Non-pigmented ciliary epithelial cell (primary cell): ENCODE measurements around the gene ARSA.
"Not testable (repeated sequence)": the region's sequence is repeated elsewhere in the genome, so short reads cannot be mapped to it uniquely, and the experiment has no call there.

Experiments
- DNase-seq: peaks from one replicate; pipeline ENCODE4 v3.0.0-alpha.2; 2010; ENCODE audit warnings: low read depth

ARSA gene

DNA sequence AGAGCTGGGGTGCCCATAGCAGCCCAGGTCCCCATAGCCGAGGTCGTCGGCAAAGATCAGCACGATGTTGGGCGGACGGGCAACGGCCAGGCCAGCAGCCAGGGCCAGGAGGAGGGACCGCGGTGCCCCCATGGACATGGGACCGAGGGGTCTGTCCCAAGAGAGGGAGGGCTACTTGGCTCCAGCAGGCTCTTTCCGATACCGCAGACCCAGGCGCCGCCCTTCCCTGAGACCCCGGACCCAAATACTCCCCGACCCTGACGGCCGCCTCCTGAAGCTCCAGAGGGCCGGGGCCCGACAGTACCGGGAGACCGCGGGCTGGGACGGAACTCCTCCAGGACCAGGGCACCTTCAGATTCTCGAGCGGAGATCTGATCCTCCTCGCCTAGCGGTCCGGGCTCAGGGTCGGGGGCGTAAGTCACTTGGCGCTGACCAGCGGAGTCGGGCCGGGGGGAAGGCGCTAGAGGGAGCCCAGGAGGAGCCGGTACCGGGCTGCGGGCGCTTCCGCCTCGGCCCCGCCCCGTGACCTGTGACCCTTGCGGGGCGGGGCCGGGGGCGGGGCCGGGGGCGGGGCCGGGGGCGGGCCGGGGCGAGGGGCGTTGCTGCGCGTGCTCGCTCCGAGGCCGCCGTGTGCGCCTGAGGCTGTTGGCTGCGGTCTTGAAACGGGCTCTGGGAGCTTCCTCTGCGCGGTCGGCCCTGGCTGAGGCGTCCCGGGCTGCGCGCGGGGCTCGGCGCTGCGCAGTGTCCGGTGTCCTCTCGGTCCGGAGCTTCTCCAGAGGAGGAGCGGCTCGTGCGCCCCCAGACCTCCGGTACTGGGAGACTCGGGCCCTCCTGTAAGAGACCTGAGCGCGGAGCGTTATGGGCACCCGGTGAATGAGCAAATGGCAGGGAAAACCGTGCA is at the start of gene ARSA:
Gene ARSA (minus strand): TSS at position 511 of the 901 bp plus-strand sequence. CDS start 373 bp downstream, at position 138.
- no peak for DNase-seq

DNA sequence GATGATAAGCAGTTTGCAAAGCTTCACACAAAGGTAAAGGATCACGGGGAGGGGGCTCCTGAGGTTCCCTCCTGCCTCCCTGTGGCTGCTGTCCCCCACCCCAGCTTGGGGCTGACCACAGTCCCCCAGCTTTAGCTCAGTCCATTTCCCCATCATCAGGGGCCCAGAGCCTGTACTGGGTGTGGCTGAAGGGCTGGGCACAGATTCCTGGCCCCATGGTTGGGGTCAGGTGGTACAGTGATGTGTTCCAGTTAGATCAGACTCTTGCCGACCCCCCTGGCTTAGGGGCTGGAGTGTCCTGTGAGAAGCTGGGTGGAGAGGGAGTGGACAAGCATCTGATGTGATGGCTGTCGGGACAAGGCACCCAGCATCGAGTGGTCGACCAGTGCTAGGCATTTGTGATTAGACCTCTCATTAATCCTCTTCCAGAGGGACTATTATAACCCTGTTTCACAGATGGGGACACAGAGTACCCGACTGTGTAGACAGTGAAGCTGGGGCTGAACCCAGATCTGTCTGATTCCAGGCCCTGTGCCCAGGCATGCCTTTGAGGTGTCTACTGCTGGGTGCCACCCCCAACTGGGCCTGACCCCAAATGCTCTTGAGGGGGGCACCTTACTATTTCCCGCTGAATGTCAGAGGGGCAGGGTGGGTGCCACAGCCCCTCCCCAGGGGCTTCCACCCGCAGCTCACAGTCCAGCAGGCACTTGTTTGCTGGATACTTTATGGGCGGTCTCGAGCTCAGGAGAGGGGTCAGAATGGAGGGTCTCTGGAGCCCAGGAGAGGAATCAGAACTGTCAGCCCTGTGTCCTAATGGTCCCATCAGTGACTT is 48.9 kb upstream of the ARSA start:
- no peak for DNase-seq

DNA sequence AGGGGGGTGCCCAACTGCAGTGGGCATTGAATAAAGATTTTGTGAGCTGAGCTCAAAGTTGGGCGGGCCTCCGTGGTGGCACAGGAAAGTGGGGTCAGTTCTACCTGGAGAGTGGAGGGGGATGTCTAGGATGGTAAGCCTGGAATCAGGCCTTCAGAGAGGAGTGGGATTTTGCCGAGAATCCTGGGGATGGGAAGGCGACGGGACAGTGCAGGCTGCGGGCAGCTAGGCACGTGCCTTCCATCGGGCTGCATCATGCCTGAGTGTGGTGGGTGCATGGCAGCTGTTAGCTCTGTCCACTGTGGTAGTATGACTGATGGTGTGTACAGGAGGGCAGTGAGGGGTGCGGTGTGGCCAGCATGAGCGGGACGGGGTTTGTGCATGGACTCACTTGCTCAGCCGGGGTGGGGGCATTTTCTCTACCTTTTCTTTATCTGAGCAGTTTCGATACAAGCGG is 48.3 kb upstream of the ARSA start:
- DNase-seq = no peak

DNA sequence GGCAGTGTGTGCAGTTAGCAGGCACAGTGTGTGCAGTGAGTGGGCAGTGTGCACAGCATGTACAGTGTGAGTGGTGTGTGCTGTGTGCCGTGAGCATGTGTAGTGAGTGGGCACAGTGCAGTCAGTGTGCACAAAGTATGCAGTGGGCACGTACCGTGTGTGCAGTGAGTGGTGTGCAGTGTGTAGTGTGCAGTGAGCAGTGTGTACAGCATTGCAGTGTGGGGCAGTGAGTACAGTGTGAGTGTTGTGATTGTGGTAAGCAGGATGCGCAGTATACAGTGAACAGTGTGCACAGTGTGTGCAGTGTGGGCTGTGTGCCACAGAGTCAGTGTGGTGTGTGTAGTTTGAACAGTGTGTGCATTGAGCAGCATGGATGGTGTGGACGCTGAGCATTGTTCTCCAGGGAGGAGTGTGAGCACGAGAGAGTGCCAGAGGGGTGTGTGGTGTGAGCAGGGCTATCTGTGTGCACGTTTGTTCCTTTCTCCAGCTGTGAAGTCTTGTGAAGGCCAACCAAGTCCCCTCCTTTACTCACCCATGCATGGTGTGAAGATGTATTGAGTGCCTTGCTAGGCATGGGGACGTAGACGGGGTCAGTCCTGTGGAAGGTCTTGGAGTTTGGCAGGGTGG is 47.7 kb upstream of the ARSA start:
- DNase-seq = no peak

DNA sequence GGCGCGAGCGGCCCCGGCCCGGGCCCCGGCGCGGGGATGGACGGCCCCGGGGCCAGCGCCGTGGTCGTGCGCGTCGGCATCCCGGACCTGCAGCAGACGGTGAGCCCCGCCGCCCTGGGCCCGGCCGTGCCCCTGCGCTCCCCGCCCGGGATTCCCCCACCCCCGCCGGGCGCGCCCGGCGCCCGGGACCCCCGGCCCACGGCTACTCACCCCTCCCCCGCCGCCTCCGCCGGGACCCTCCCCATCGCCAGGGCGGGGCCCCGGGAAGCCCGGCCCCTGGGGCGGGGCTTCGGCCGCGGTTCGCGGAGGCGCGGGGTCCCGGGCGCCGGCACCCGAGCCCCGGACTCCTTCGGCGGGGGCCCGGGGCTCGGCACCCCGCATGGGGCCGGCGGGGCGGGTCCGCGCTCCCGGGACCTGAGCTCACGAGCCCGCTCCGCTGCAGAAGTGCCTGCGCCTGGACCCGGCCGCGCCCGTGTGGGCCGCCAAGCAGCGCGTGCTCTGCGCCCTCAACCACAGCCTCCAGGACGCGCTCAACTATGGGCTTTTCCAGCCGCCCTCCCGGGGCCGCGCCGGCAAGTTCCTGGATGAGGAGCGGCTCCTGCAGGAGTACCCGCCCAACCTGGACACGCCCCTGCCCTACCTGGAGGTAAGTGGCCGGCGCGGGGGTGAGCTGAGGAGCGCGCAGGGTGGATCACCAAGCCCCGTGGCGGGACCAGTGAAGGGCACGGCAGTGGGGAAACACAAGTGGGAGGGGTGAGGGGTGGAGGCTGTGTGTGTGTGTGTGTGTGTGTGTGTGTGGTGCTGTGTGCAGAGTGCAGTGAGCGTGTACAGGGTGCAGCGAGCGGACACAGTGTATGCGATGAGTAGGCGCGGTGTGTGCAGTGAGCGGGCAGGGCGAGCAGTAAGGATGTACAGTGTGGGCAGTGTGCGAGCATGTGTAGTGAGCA is 46.9 kb upstream of the ARSA start:
- no peak for DNase-seq

DNA sequence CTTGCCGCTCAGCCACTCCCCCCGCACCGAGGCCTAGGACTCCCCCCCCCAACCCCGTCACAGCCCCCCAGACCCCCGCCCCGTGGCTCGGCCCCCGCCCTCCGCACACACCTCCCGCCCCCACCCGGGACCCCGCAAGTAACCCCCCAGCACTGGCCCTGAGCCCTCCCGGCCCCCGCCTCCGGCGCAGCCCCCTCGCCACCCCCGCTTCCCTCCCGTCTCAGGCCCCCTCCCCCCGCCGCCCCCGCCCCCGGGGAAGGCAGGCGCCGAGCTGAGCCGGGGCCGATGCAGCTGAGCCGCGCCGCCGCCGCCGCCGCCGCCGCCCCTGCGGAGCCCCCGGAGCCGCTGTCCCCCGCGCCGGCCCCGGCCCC is 46.2 kb upstream of the ARSA start:
- no peak for DNase-seq

DNA sequence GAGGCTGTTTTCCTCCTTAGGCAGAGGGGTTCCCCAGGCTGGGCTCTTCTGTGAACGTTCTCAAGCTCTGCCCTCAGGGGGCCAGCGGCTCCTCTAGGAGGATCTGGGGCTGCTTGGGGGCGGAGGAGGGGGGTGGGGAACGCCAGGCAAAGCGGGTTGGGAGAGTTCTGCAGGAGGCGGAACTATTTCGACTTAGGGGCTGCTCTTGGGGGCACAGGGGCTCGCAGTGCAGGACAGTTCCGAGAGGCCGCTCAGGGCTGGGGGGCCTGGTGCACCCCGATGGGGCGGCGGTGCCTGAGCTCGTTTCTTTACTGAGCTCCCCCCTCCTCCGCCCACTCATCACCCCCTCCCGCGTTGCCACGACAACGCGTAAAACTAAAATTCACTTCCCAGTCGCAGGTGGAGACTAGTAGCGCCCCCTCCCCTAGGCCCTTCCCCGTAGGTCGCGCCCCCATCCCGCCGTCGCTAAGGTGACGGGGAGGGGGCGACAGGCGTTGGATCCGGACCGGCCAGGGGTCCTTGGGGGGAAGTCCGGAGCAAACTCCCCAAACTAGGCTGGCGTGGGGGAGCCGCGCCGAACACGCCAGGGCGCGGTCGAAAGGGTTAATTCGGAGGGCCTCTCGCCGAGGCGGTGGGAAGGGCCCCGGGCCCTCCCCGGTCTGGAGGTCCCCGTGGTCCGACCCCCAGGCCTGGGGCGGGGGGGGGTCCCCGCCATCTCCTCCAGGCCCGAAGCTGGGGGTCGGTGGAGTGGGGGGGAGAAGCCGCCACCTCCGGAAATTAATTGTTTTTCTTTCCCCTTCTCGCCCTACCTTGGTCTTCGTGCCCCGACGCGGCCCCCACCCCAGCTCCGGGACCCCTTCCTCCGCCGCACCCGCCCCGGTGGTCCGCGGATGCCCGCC is 45.5 kb upstream of the ARSA start:
- no peak for DNase-seq

DNA sequence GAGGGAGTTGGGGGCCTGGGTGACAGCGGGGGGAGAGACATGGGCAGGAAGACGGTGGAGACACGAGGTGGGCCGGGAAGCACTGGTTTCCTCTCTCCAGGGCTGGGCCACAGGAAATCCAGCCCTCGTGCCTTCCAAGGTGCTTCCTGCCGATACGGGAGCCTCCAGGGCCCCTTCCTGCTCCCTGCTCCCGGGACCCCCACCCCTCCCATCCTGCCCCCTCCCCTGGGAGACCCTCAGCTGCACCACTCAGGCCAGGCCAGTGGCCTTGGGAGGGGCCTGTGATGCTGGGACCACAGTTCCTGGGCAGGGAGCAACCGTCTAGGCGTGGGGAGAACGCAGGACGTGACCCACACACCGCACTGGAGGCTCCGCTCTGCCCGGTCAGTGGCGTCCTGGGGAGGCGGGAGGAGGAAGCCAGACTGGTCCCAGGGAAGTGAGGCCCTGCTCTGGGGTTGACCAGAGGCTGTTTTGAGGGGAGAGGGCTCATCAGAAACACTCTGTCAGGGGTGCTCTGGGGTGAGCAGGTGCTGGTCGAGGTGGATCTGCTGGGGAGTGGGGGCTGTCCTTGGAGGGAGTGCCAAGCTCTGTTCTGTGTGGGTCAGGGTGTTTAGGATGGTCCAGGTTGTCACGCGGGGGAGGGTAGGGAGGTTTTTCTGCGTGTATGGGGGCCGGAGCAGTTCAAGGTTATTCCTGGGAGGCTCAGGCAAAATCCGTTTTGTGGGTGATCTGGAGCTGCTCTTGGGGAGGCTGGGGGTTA is 44.7 kb upstream of the ARSA start, which contains the start of gene SHANK3:
Gene SHANK3 (plus strand): TSS at position 353 of the 760 bp plus-strand sequence.
- no peak for DNase-seq

DNA sequence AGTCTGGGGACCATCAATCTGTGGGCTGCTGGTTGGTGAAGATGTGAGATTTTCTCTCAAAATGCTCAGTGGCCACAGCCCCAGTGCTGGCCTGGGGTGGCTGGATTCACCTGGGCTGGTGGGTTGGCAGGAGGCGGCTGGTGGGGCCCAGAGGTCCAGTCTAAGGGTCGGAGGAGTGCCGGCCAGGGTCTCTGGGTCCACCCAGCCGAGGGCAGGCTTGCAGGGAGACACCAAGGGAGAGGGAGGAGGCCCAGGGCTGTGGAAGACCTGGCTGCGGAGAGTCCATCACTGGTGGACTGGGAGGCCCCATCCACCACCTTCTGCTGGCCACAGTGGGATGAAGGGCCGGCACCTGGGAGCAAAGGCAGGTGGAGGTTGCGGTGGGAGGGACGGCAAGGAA is 44.1 kb upstream of the ARSA start:
- DNase-seq = no peak

DNA sequence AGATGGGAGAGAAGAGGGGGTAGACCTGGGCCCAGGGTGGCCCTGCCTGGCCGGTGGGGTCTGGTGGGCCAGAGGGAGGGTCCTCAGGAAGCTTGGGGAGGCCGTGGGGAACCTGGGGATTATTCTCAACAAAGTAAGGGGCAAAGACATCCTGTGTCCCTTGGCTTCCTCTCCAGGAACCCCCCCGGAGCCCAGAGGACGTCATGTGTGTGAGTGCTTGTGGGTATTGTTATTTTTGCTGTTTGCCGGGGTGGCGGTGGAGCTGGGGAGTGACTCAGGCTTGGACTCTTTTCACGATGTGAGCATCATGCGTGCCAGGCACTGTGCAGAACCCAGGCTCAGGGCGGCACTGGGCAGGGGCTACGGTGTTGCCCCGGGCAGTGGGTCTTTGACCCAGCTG is 43.7 kb upstream of the ARSA start:
- DNase-seq = no peak

DNA sequence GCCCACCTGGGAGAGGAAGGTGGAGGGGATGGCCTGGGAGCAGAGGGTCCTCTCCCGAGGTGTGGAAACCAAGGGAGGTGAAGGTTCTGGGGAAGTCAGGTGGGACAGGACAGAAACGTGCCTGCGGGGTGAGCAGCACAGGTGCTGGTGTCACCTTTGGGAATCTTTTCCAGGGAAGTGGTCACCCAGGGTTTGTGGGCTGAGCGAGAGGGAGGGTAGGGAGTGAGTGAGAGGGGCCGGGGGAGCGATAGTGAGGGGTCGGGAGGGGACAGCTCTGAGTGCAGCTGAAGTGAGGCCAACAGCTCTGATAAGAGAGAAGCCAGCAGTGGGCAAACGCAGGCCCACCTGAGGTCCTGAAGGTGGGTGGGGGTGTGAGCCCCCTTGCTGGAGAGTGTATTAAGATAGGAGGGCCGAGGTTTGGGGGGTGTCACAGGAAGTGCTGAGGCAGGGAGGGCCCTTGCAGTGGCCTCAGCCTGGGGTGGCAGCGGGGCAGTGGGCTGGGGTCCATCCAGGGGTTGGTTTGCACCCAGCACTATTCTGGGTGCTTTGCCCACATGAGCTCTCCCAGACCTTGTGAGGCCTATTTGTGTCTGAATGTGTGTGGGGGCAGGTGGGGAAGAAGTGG is 43.1 kb upstream of the ARSA start:
- DNase-seq = no peak

DNA sequence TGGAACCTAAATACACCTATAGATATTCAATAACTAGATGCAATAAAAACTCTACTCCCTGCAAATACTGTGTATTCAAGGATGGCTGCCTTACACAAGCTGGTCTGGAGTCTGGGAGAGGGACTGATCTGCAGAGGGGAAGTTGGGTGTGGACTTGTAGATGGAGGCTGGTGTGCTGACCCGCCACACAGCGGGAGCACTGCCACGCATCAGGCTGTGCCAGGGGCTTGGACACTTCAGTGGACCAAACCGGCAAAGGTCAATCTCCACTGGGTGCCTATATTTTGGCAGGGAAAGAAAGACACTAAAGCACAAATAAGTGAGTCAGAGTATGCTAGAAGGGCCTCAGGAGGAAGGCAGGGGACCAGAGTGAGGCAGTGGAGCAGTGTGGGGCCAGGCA is 42.6 kb upstream of the ARSA start:
- no peak for DNase-seq

DNA sequence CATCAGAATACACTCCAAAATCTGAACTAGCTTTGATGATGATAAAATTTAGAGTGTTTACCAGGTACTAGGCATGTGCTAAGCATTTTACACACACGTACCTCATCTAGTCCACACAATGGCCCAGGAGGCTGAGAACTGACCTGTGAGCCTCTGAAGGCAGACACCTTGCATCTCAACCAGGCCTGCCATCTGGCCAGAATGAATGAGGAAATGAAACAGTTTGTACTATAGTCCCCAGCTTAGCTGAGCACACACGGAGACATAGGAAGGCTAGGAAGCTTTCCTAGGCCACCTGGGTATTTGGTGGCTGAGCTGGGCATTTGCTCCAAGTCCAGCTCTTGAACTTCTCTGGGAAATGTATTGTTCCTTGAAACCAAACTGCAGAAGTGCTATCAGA is 37.8 kb upstream of the ARSA start:
- no peak for DNase-seq

DNA sequence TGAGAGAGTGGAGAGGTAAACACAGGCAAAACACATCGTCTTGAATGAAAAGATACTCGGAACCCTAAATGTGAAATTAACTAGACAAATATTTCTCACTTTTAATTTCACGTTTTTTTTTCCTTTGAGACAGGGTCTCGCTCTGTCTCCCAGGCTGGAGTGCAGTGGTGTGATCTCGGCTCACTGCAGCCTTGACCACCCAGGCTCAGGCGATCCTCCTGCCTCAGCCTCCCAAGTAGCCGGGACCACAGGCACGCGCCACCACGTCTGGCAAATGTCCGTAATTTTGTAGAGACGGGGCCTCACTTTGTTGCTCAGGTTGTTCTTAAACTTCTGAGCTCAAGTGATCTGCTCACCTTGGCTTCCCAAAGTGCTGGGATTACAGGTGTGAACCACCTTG is 37.3 kb upstream of the ARSA start:
- no peak for DNase-seq

DNA sequence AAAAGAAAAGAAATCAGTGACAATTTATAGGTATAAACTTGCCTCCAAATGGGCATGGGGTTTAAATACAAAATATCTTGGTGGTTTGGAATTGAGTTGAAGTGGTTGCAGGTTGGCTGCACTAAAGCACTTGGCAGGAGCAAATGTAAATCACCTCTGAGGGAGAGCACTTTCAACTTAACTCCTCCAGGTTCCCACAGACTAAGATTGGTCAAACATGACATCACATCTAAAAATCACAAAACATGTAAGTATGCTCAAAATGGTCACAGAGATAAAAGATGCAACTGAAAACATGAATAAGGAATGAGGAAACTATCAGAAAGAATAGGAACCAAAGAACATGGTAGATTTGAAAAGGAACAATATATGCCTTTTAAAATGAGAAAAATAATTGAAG is 32.4 kb upstream of the ARSA start:
- DNase-seq = no peak

DNA sequence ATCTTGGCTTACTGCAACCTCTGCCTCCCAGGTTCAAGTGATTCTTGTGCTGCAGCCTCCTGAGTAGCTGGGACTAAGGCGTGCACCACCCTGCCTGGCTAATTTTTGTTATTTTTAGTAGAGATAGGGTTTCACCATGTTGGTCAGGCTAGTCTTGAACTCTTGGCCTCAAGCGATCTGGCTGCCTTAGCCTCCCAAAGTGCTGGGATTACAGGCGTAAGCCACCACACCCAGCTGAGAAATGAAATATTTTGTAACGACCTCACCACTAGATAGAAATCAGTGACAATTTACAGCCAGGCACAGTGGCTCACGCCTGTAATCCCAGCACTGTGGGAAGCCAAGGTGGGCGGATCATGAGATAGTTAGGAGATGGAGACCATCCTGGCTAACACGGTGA is 31.8 kb upstream of the ARSA start:
- not testable (repeated sequence) for DNase-seq

DNA sequence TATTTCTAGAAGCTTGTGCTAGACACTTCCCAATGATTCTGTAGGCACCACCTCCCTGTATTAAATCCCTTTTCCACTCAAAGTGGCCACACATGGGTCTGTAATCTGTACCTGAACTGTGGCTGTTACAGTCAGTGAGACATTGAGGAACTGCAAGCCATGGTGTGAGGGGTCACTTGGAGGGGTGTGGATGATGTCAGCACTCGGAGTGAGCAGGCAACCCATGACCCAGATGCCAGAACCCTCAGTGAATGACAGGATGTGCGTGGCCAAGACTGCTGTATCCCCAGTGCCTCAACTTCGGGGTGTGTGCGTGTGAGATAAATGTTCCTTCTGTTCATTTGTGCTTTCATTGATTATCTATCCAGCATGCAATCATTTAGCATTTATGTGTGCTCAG is 30.0 kb upstream of the ARSA start:
- no peak for DNase-seq

DNA sequence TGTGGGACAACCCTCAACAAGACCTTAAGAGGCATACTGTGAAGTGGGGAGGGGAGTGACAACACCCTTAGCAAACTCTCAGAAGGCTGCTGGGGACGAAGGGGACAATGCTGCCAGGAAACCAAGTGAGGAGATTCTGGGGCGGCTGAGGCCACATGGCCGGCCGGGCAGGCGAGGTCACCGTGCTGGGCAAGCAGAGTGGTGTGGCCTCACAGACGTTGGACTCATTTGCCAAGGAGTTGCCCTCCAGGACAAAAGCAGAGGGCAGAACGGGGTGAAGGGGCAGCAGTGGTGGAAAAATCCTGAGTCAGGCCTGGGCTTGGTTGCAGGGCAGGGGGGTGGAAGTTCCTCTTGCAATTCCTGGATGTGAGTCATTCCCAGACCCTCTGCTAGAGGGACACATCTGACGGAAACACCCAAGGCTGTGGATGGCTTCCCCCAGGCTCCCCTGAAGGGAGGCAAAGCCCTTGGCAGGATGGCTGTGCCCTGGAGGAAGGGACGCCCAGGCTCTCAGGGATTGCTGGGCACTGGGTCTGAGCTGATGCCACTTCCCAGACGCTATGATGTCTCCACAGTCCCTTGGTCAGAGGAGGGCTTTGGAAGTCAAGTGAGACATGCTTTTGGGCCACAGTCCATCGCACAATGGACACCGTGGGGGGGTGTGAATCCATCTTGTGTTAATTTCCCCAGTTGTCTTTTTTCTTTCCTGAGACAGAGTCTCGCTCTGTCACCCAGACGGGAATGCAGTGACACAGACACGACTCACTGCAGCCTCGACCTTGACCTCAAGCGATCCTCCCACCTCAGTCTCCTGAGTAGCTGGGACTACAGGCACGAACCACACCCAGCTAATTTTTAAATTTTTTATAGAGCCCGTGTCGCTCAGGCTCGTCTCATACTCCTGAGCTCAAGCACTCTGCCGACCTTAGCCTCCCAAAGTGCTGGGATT is 28.4 kb upstream of the ARSA start:
- no peak for DNase-seq
